K562 (cell line): ENCODE results near the gene TEX52. TPM values are rescaled to one million over a fixed set of nuclear protein-coding genes. Genes with fewer than 3 reads are reported as not detected.

Experiments used
- ARID3A ChIP-seq: IDR thresholded peaks from 2 replicates; pipeline ENCODE4 v1.6.1; 2012; ENCODE audit warnings: low read depth, low read length, improper control_type of control experiment, borderline replicate concordance
- CGGBP1 ChIP-seq: fragments of 250-450 bp; sonication (Bioruptor Pico); IDR thresholded peaks from 2 replicates; pipeline ENCODE4 v1.9.0; 2021; ENCODE audit warnings: mild to moderate bottlenecking
- CHD2 ChIP-seq: IDR thresholded peaks from 2 replicates; pipeline ENCODE4 v1.6.1; 2011; ENCODE audit warnings: low read depth, low read length
- CTCF ChIP-seq, 3 experiments: IDR thresholded peaks in 2 of 3; conservative IDR thresholded peaks in 1 of 3; 2 replicates each; pipeline ENCODE4 v1.5.1; 2011 to 2012; ENCODE audit warnings: low read length in 3 of 3, mild to moderate bottlenecking in 3 of 3, control low read depth in 2 of 3, improper control_type of control experiment in 1 of 3, inconsistent platforms in 1 of 3, low read depth in 1 of 3, mixed read lengths in 1 of 3, moderate library complexity in 1 of 3; ENCODE audit not compliant: insufficient read depth in 2 of 3
- FOXK1 ChIP-seq: sonication (generic); formaldehyde crosslinking; IDR thresholded peaks from 2 replicates; pipeline ENCODE4 v1.8.0; 2022; ENCODE audit warnings: missing genetic modification reagents, mild to moderate bottlenecking, borderline replicate concordance
- GABPB1 ChIP-seq: sonication (generic); formaldehyde crosslinking; IDR thresholded peaks from 2 replicates; pipeline ENCODE4 v1.8.0; 2022; ENCODE audit warnings: mild to moderate bottlenecking, missing genetic modification reagents
- GTF2F1 ChIP-seq: IDR thresholded peaks from 2 replicates; pipeline ENCODE4 v1.6.1; 2011; ENCODE audit warnings: low read depth, low read length, improper control_type of control experiment
- MCM3 ChIP-seq: fragments of 450-650 bp; IDR thresholded peaks from 2 replicates; pipeline ENCODE4 v1.6.1; 2016
- MEF2D ChIP-seq: conservative IDR thresholded peaks from 2 replicates; pipeline ENCODE4 v1.6.1; 2016; ENCODE audit warnings: low read depth, missing genetic modification characterization, missing compliant biosample characterization
- MYC ChIP-seq, 2 experiments: fragments of 250-450 bp in 1 of 2; sonication (Bioruptor Pico) in 1 of 2; IDR thresholded peaks; 2 replicates each; pipeline versions ENCODE4 v1.5.1 to v1.6.1; 2012 to 2021; ENCODE audit warnings: low read depth in 2 of 2, borderline replicate concordance in 1 of 2, improper control_type of control experiment in 1 of 2, low read length in 1 of 2, mild to moderate bottlenecking in 1 of 2, moderate library complexity in 1 of 2
- NFATC3 ChIP-seq: fragments of 450-650 bp; IDR thresholded peaks from 2 replicates; pipeline ENCODE4 v1.6.1; 2017; ENCODE audit warnings: mild to moderate bottlenecking
- PRPF4 ChIP-seq: fragments of 200-400 bp; formaldehyde crosslinking; IDR thresholded peaks from one replicate; pipeline ENCODE4 v1.6.1; 2017; ENCODE audit warnings: low read length, low read depth, mild to moderate bottlenecking; ENCODE audit not compliant: insufficient read depth, poor library complexity, severe bottlenecking
- STAT5A ChIP-seq: IDR thresholded peaks from 2 replicates; pipeline ENCODE4 v1.6.1; 2012; ENCODE audit warnings: low read length, inconsistent platforms, borderline replicate concordance
- TARDBP ChIP-seq: fragments of 450-650 bp; IDR thresholded peaks from 2 replicates; pipeline ENCODE4 v1.6.1; 2016
- TCF15 ChIP-seq: fragments of 250-450 bp; sonication (Bioruptor Pico); IDR thresholded peaks from 2 replicates; pipeline ENCODE4 v1.8.0; 2022; ENCODE audit warnings: moderate library complexity, mild to moderate bottlenecking, inconsistent platforms
- TFAM ChIP-seq: fragments of 250-450 bp; sonication (Bioruptor Pico); conservative IDR thresholded peaks from 2 replicates; pipeline ENCODE4 v1.5.0; 2021; ENCODE audit warnings: mild to moderate bottlenecking, moderate library complexity
- ZBTB8A ChIP-seq: fragments of 450-650 bp; IDR thresholded peaks from 2 replicates; pipeline ENCODE4 v1.6.1; 2018; ENCODE audit warnings: mild to moderate bottlenecking, moderate library complexity; ENCODE audit not compliant: partially characterized antibody
- ZFP36 ChIP-seq: fragments of 150-350 bp; IDR thresholded peaks from 2 replicates; pipeline ENCODE4 v1.6.1; 2018; ENCODE audit warnings: low read length, low read depth; ENCODE audit not compliant: partially characterized antibody
- ZNF274 ChIP-seq: IDR thresholded peaks from 2 replicates; pipeline ENCODE4 v1.6.1; 2011; ENCODE audit warnings: low read depth, mild to moderate bottlenecking, low read length, moderate library complexity, borderline replicate concordance
- ZNF316 ChIP-seq: fragments of 450-650 bp; IDR thresholded peaks from 2 replicates; pipeline ENCODE4 v1.6.1; 2016
- ZNF551 ChIP-seq: fragments of 250-450 bp; sonication (Bioruptor Pico); IDR thresholded peaks from 2 replicates; pipeline ENCODE4 v1.5.0; 2021; ENCODE audit warnings: mild to moderate bottlenecking, moderate library complexity
- polyA plus RNA-seq, 8 experiments: library from polyadenylated mRNA; depleted of rRNA in 4 of 8; stranded (reverse) in 5 of 8; unstranded in 3 of 8; fragments of >200 nt; fragmentation: Nextera tagmentation in 2 of 8; fragmentation: Illumina TruSeq in 1 of 8; extraction: Ambion mirVana in 2 of 8; extraction: Trizol in 1 of 8; gene quantifications; 2 replicates each; pipeline versions ENCODE4 v1.2.1 to v1.2.3, GENCODE V29; 2011 to 2014; ENCODE audit warnings: inconsistent platforms in 1 of 8, missing spikeins in 1 of 8
- total RNA-seq, 7 experiments: library from RNA; depleted of rRNA in 6 of 7; stranded (reverse); fragments of >200 nt in 6 of 7; fragmentation: Illumina TruSeq in 2 of 7; extraction: Trizol in 2 of 7; gene quantifications; 2 replicates each; pipeline versions ENCODE4 v1.2.1 to v1.2.3, GENCODE V29; 2011 to 2021; ENCODE audit warnings: low replicate concordance in 1 of 7
- TF ChIP-seq, protein P1 (sequence below): sonication (generic); formaldehyde crosslinking; IDR thresholded peaks from 2 replicates; pipeline ENCODE4 v1.9.0; 2022; ENCODE audit warnings: mild to moderate bottlenecking, missing genetic modification reagents
- TF ChIP-seq, protein P2 (sequence below): sonication (generic); formaldehyde crosslinking; IDR thresholded peaks from 2 replicates; pipeline ENCODE4 v1.8.0; 2022; ENCODE audit warnings: missing genetic modification reagents, mild to moderate bottlenecking, moderate library complexity, borderline replicate concordance

TEX52 gene
- total and polyA plus RNA-seq, 9 of the 15 experiments (the other 6 are each of a cell fraction or from before 2014, with no cell fraction given): not detected

DNA sequence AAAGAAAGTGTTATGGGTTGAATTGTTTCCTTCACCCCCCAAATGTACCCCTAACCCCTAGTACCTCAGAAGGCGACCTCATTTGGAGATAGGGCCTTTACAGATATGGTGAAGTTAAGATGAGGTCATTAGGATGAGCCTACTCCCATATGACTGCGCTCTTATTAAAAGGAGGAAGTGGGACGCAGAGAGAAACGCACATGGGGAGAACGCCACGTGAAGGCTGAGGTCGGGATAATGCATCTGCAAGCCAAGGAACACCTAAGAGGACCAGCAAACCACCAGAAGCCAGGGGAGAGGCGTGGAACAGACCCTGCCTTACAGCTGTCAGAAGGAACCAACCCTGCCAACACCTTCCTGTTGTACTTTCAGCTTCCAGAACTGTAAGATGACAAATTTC lies 20.3 kb downstream of the TEX52 start (continued):
- no peak for TF ChIP-seq ARID3A
- TF ChIP-seq TCF15 (CRISPR knock-in tag): no peak
- TF ChIP-seq MYC (IDR thresholded peaks at IDR 0.05; ENCODE audit: low read depth, low read length): peak; percentile 36; the same call in 1 of the 2 replicates
- no peak for TF ChIP-seq MYC (CRISPR knock-in tag; IDR thresholded peaks at IDR 0.05; ENCODE audit: borderline replicate concordance, low read depth)
- TF ChIP-seq PRPF4: no peak
- TF ChIP-seq ZNF551 (CRISPR knock-in tag): no peak
- TF ChIP-seq MCM3: no peak
- no peak for TF ChIP-seq ZBTB8A
- TF ChIP-seq FOXK1 (CRISPR knock-in tag): no peak
- no peak for TF ChIP-seq MEF2D (tag)
- TF ChIP-seq GABPB1 (CRISPR knock-in tag): no peak
- no peak for TF ChIP-seq TARDBP
- TF ChIP-seq GTF2F1: no peak
- no peak for TF ChIP-seq ZNF274
- TF ChIP-seq CGGBP1: no peak
- TF ChIP-seq, protein P1, sequence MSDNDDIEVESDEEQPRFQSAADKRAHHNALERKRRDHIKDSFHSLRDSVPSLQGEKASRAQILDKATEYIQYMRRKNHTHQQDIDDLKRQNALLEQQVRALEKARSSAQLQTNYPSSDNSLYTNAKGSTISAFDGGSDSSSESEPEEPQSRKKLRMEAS (CRISPR knock-in tag): peak; percentile 95
- TF ChIP-seq TFAM (CRISPR knock-in tag): no peak
- TF ChIP-seq ZFP36: no peak
- TF ChIP-seq CHD2: no peak
- TF ChIP-seq ZNF316: no peak
- TF ChIP-seq, protein P2, sequence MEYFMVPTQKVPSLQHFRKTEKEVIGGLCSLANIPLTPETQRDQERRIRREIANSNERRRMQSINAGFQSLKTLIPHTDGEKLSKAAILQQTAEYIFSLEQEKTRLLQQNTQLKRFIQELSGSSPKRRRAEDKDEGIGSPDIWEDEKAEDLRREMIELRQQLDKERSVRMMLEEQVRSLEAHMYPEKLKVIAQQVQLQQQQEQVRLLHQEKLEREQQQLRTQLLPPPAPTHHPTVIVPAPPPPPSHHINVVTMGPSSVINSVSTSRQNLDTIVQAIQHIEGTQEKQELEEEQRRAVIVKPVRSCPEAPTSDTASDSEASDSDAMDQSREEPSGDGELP (CRISPR knock-in tag): peak; percentile 33; the same call in 1 of the 2 replicates
- TF ChIP-seq STAT5A: no peak
- TF ChIP-seq NFATC3: no peak
- TF ChIP-seq CTCF (IDR thresholded peaks at IDR 0.05 in 2 of 3, conservative IDR thresholded peaks at IDR 0.05 in 1 of 3; ENCODE audit: insufficient read depth in 2 of 3, low read depth in 1 of 3, low read length in 3 of 3): no peak
